ENCODE measurements around the gene ELL2. TPM values are rescaled to one million over a fixed set of nuclear protein-coding genes. Genes with fewer than 3 reads are reported as not detected.

Gene ELL2
- polyA plus RNA-seq, 1 of the 3 experiments (the other 2 are of a cell fraction), result 18.4 TPM

GRCh38 chr5:95878417-95879323, 83.0 kb downstream of the ELL2 start:
- ChIA-PET CTCF (interaction anchor here (0.6 to 1.5 kb wide), 3 partner anchors 16 to 457 kb away, joined by 3 to 4 read pairs (median 3); no protein-coding TSS in a partner anchor), POLR2A (no interaction called here)
- Histone ChIP-seq H3K27me3 (ENCODE audit: insufficient read depth) (no peaks in the 10 kb centered on the region), H3K9me3 (no peaks in the 10 kb centered on the region), H3K36me3 (replicated peaks in 1 of 2; ENCODE audit: control insufficient read depth in 1 of 2, insufficient read depth in 2 of 2, low read length in 1 of 2) (peaks cover under 1 to 2% of the 10 kb centered on the region in 2 experiments), H3K4me1 (ENCODE audit: control insufficient read depth in 1 of 2, insufficient read depth in 2 of 2, low read depth in 1 of 2, low read length in 1 of 2) (no peaks in the 10 kb centered on the region; a peak in 1 of 4 replicates), H3K9ac (no peak overlapping the region), H2AFZ (ENCODE audit: low read depth) (no peak overlapping the region), H3F3A (replicated peaks; ENCODE audit: insufficient read depth) (peaks cover 17% of the 10 kb centered on the region), H3K9me2 (no peaks in the 10 kb centered on the region), H3K4me2 (no peak overlapping the region), H3K4me3 (ENCODE audit: low read depth in 2 of 2, low read length in 1 of 2) (no peak overlapping the region), H3K79me2 (ENCODE audit: insufficient read depth) (no peaks in the 10 kb centered on the region), H3K27ac (ENCODE audit: low read depth in 2 of 2, low read length in 1 of 2) (no peak overlapping the region), H4K20me1 (ENCODE audit: insufficient read depth) (no peaks in the 10 kb centered on the region)
- no peak for DNase-seq
- WGBS (ENCODE audit: low lambda C conversion rate), result 84% methylated on average over 8 of the region's 8 CpGs
- TF ChIP-seq MAX (IDR thresholded peaks at IDR 0.05; ENCODE audit: low read depth) (no peak), CHD2 (IDR thresholded peaks at IDR 0.05; ENCODE audit: low read length, partially characterized antibody) (no peak)

- Histone ChIP-seq H3K4me2 (no peak overlapping the region), H3K9me3 (no peaks in the 10 kb centered on the region), H2AFZ (ENCODE audit: low read depth) (no peak overlapping the region), H3K27ac (ENCODE audit: low read depth in 2 of 2, low read length in 1 of 2) (no peak overlapping the region), H3K9me2 (no peaks in the 10 kb centered on the region), H3K27me3 (ENCODE audit: insufficient read depth) (no peaks in the 10 kb centered on the region), H3K4me3 (ENCODE audit: low read depth in 2 of 2, low read length in 1 of 2) (no peak overlapping the region), H3K4me1 (ENCODE audit: control insufficient read depth in 1 of 2, insufficient read depth in 2 of 2, low read depth in 1 of 2, low read length in 1 of 2) (no peaks in the 10 kb centered on the region; a peak in 1 of 4 replicates), H3K79me2 (ENCODE audit: insufficient read depth) (no peaks in the 10 kb centered on the region), H3K9ac (no peak overlapping the region), H3K36me3 (replicated peaks in 1 of 2; ENCODE audit: control insufficient read depth in 1 of 2, insufficient read depth in 2 of 2, low read length in 1 of 2) (no peaks in the 10 kb centered on the region), H3F3A (replicated peaks; ENCODE audit: insufficient read depth) (peaks cover 7% of the 10 kb centered on the region), H4K20me1 (ENCODE audit: insufficient read depth) (no peaks in the 10 kb centered on the region)
- CTCF ChIA-PET, result interaction anchor here (1.2 kb wide), 1 partner anchor 17 kb away, joined by 4 read pairs; no protein-coding TSS in a partner anchor
- POLR2A ChIA-PET, result no interaction called here
- TF ChIP-seq IRF3 (IDR thresholded peaks at IDR 0.05; ENCODE audit: low read depth, low read length), result no peak
- TF ChIP-seq RAD21 (IDR thresholded peaks at IDR 0.05; ENCODE audit: low read length), result no peak
- TF ChIP-seq PBX3 (IDR thresholded peaks at IDR 0.05), result no peak
- TF ChIP-seq NFIC (IDR thresholded peaks at IDR 0.05; ENCODE audit: borderline replicate concordance), result no peak
- TF ChIP-seq SIN3A (IDR thresholded peaks at IDR 0.05; ENCODE audit: borderline replicate concordance, low read depth, low read length), result no peak
- TF ChIP-seq USF1 (IDR thresholded peaks at IDR 0.05; ENCODE audit: borderline replicate concordance, low read depth), result no peak
- TF ChIP-seq USF2 (IDR thresholded peaks at IDR 0.05; ENCODE audit: borderline replicate concordance, low read depth, low read length), result no peak
- TF ChIP-seq TEAD4 (IDR thresholded peaks at IDR 0.05; ENCODE audit: borderline replicate concordance, insufficient read depth), result no peak
- no peak for TF ChIP-seq ELF1 (IDR thresholded peaks at IDR 0.05)
- no peak for TF ChIP-seq POLR2AphosphoS5 (IDR thresholded peaks at IDR 0.05; ENCODE audit: low read depth, low read length)
- TF ChIP-seq FOSL2 (IDR thresholded peaks at IDR 0.05; ENCODE audit: borderline replicate concordance, low read depth), result no peak
- TF ChIP-seq GATA2 (CRISPR knock-in tag; IDR thresholded peaks at IDR 0.05), result no peak
- no peak for TF ChIP-seq MXI1 (IDR thresholded peaks at IDR 0.05; ENCODE audit: low read depth, low read length)
- TF ChIP-seq CTCF (IDR thresholded peaks at IDR 0.05), result no peak
- no peak for TF ChIP-seq ZBTB33 (IDR thresholded peaks at IDR 0.05; ENCODE audit: borderline replicate concordance, low read depth)
- 90% methylated on average over 2 of the region's 2 CpGs for WGBS (ENCODE audit: low lambda C conversion rate)
- no peak for DNase-seq
Observed at GRCh38 chr5:95876782-95877181, 84.9 kb downstream of the ELL2 start.

Measured in SK-N-SH (cell line).